Endodermal cell (in vitro differentiated cells): ENCODE data around the gene PARP3. TPM values are rescaled to one million over a fixed set of nuclear protein-coding genes. Genes with fewer than 3 reads are reported as not detected.
"Not testable (repeated sequence)": the region's sequence is repeated elsewhere in the genome, so short reads cannot be mapped to it uniquely, and the experiment has no call there.

Experiments
- DNase-seq: peaks from one replicate; pipeline ENCODE4 v3.0.0-alpha.2; 2017
- H3K27ac ChIP-seq: 2 replicates; pipeline ENCODE4 v1.5.1; 2013; ENCODE audit warnings: mild to moderate bottlenecking, low read depth, low read length, moderate library complexity
- H3K27me3 ChIP-seq: 2 replicates; pipeline ENCODE4 v1.6.1; 2013; ENCODE audit warnings: mild to moderate bottlenecking, low read length, moderate library complexity; ENCODE audit not compliant: insufficient read depth, control insufficient read depth, poor library complexity, severe bottlenecking
- H3K36me3 ChIP-seq: 2 replicates; pipeline ENCODE4 v1.7.0; 2013; ENCODE audit warnings: mild to moderate bottlenecking, low read length, moderate library complexity; ENCODE audit not compliant: control insufficient read depth, insufficient read depth
- H3K4me1 ChIP-seq: one replicate; pipeline ENCODE4 v1.7.0; 2013; ENCODE audit warnings: low read length; ENCODE audit not compliant: control insufficient read depth, insufficient read depth
- H3K4me3 ChIP-seq: 2 replicates; pipeline ENCODE4 v1.5.1; 2013; ENCODE audit warnings: mild to moderate bottlenecking, low read length, moderate library complexity
- H3K9ac ChIP-seq: 2 replicates; pipeline ENCODE4 v1.6.1; 2013; ENCODE audit warnings: mild to moderate bottlenecking, low read length, moderate library complexity; ENCODE audit not compliant: poor library complexity, severe bottlenecking; ENCODE audit errors: extremely low read depth
- H3K9me3 ChIP-seq: 2 replicates; pipeline ENCODE4 v1.6.1; 2013; ENCODE audit warnings: mild to moderate bottlenecking, low read length, moderate library complexity; ENCODE audit not compliant: control insufficient read depth
- H3K27ac Mint-ChIP-seq: 2 replicates; pipeline ENCODE4 v1.8.0; 2020; ENCODE audit warnings: mixed read lengths
- H3K27me3 Mint-ChIP-seq: 2 replicates; pipeline ENCODE4 v1.8.0; 2021; ENCODE audit warnings: mild to moderate bottlenecking, mixed read lengths; ENCODE audit not compliant: insufficient read depth
- H3K36me3 Mint-ChIP-seq: 2 replicates; pipeline ENCODE4 v1.8.0; 2020; ENCODE audit warnings: low read depth, mixed read lengths
- H3K4me1 Mint-ChIP-seq: 2 replicates; pipeline ENCODE4 v1.8.0; 2020; ENCODE audit warnings: mixed read lengths
- H3K4me3 Mint-ChIP-seq: 2 replicates; pipeline ENCODE4 v1.8.0; 2020; ENCODE audit warnings: mild to moderate bottlenecking, moderate library complexity, mixed read lengths
- H3K9me3 Mint-ChIP-seq: 2 replicates; pipeline ENCODE4 v1.8.0; 2020; ENCODE audit warnings: mild to moderate bottlenecking, mixed read lengths
- CTCF ChIP-seq: fragments of 200-600 bp; sonication (generic); conservative IDR thresholded peaks from 2 replicates; pipeline ENCODE4 v1.5.0; 2021; ENCODE audit warnings: antibody characterized with exemption, mild to moderate bottlenecking
- WGBS, 2 experiments: methylation state at CpG; one replicate each; pipeline versions ENCODE4 v1.1.5 to v1.1.7; 2013; ENCODE audit warnings: missing lambda C conversion rate in 2 of 2, mixed read lengths in 1 of 2; ENCODE audit not compliant: insufficient coverage in 1 of 2, insufficient read length in 1 of 2; 5-methylcytosine and 5-hydroxymethylcytosine counted together
- total RNA-seq, 2 donors: library from RNA; stranded (reverse); fragmentation: NEBNext Ultra II Directional in 1 of 2; extraction: Animal tissue kit (Norgen Biotek cat#: 25700) in 1 of 2; gene quantifications; 2 replicates in 1 of 2; 3 replicates in 1 of 2; pipeline ENCODE4 v1.2.1, GENCODE V29; 2021

PARP3 gene
- total RNA-seq, 2 donors from 2014 or later: 4.5 to 5.7 TPM

GRCh38 chr3:51992017-51992682 lies 50.0 kb downstream of the PARP3 start:
- no peak for TF ChIP-seq CTCF
- Histone ChIP-seq H3K9me3 (no peaks in the 10 kb centered on the region), H3K27me3 (no peaks in the 10 kb centered on the region), H3K36me3 (peaks cover 32% of the 10 kb centered on the region), H3K27ac (peak overlapping the region; percentile 44), H3K4me3 (no peak overlapping the region), H3K9ac (no peak overlapping the region), H3K4me1 (peaks cover 6% of the 10 kb centered on the region)
- DNase-seq: peak; percentile 52
- peaks cover 17% of the 10 kb centered on the region for H3K4me1 Mint-ChIP-seq
- peak overlapping the region; percentile 30 for H3K27ac Mint-ChIP-seq
- H3K36me3 Mint-ChIP-seq: peaks cover 45% of the 10 kb centered on the region
- no peak overlapping the region for H3K4me3 Mint-ChIP-seq
- 93 to 98% methylated on average over 2 to 3 of the region's 3 CpGs for WGBS, 2 experiments
- no peaks in the 10 kb centered on the region for H3K27me3 Mint-ChIP-seq
- H3K9me3 Mint-ChIP-seq: no peaks in the 10 kb centered on the region

GRCh38 chr3:51993657-51994056 lies 51.5 kb downstream of the PARP3 start:
- not testable (repeated sequence) for H3K27me3 ChIP-seq, H3K9me3 Mint-ChIP-seq, H3K27me3 Mint-ChIP-seq, H3K9me3 ChIP-seq, DNase-seq, H3K27ac ChIP-seq, H3K9ac ChIP-seq
- H3K4me1 ChIP-seq: peaks cover 12% of the 10 kb centered on the region
- 90 to 100% methylated on average over 2 to 7 of the region's 13 CpGs for WGBS, 2 experiments
- H3K36me3 ChIP-seq: peaks cover 32% of the 10 kb centered on the region
- Mint-ChIP-seq H3K4me3 (peak overlapping the region; percentile 100), H3K36me3 (peaks cover 45% of the 10 kb centered on the region), H3K4me1 (peaks cover 23% of the 10 kb centered on the region), H3K27ac (peak overlapping the region; percentile 84)
- H3K4me3 ChIP-seq: peak overlapping the region; percentile 94

- WGBS, 2 experiments: 87 to 92% methylated on average over 2 of the region's 2 CpGs
- H3K36me3 Mint-ChIP-seq: peaks cover 45% of the 10 kb centered on the region
- Histone ChIP-seq H3K9ac (peak overlapping the region; percentile 96), H3K36me3 (peaks cover 32% of the 10 kb centered on the region), H3K4me3 (peak overlapping the region; percentile 94), H3K9me3 (no peaks in the 10 kb centered on the region), H3K4me1 (peaks cover 12% of the 10 kb centered on the region), H3K27ac (no peak overlapping the region), H3K27me3 (no peaks in the 10 kb centered on the region)
- TF ChIP-seq CTCF: no peak
- H3K4me3 Mint-ChIP-seq: peak overlapping the region; percentile 100
- no peaks in the 10 kb centered on the region for H3K27me3 Mint-ChIP-seq
- H3K9me3 Mint-ChIP-seq: no peaks in the 10 kb centered on the region
- peaks cover 23% of the 10 kb centered on the region for H3K4me1 Mint-ChIP-seq
- peak overlapping the region; percentile 100 for H3K27ac Mint-ChIP-seq
- DNase-seq: no peak
Observed at GRCh38 chr3:51994530-51994929, 52.4 kb downstream of the PARP3 start.
